ENCODE measurements around the gene BSND.

GRCh38 chr1:54986533-54986932 lies 12.2 kb upstream of the BSND start:
- TF ChIP-seq CTCF (conservative IDR thresholded peaks at IDR 0.05; ENCODE audit: low read depth, low read length) (no peak), EZH2 (IDR thresholded peaks at IDR 0.05; ENCODE audit: borderline replicate concordance, low read depth, low read length, poor library complexity, severe bottlenecking) (no peak)
